Transverse colon (tissue), 4 donors: ENCODE results near the gene ERLIN1. TPM values are rescaled to one million over a fixed set of nuclear protein-coding genes. Genes with fewer than 3 reads are reported as not detected.

ENCODE experiments used
- DNase-seq: peaks from one replicate; pipeline ENCODE4 v3.0.0-alpha.2; 2019
- H3K27ac ChIP-seq, 4 donors: fragments of 200-600 bp; sonication (generic); 2 replicates each; pipeline ENCODE4 v1.5.1; 2016 to 2018; ENCODE audit warnings: inconsistent platforms in 4 of 4
- H3K27me3 ChIP-seq: fragments of 200-600 bp; sonication (generic); 2 replicates; pipeline ENCODE4 v1.5.1; 2017; ENCODE audit warnings: inconsistent platforms
- H3K36me3 ChIP-seq, 4 donors: fragments of 200-600 bp; sonication (generic); 2 replicates each; pipeline ENCODE4 v1.5.1; 2017 to 2019; ENCODE audit warnings: inconsistent platforms in 4 of 4
- H3K4me1 ChIP-seq, 4 donors: fragments of 200-600 bp; sonication (generic); 2 replicates each; pipeline ENCODE4 v1.5.1; 2017 to 2020; ENCODE audit warnings: inconsistent platforms in 4 of 4
- H3K4me3 ChIP-seq, 4 donors: fragments of 200-600 bp; sonication (generic); 1 replicate in 1 of 4; 2 replicates in 3 of 4; pipeline versions ENCODE4 v1.5.1 to v1.6.1; 2017 to 2019; ENCODE audit warnings: inconsistent platforms in 4 of 4
- H3K9me3 ChIP-seq, 2 donors: fragments of 200-600 bp; sonication (generic); 2 replicates each; pipeline ENCODE4 v1.5.1; 2017 to 2019; ENCODE audit warnings: inconsistent platforms in 2 of 2
- CTCF ChIP-seq, 5 experiments: fragments of 200-600 bp in 3 of 5; fragments of 450-650 bp in 2 of 5; sonication (generic) in 3 of 5; IDR thresholded peaks; 1 replicate in 2 of 5; 2 replicates in 3 of 5; pipeline ENCODE4 v1.5.1; 2016 to 2017; ENCODE audit warnings: antibody characterized with exemption in 5 of 5, inconsistent platforms in 3 of 5, mild to moderate bottlenecking in 2 of 5, moderate library complexity in 1 of 5
- EP300 ChIP-seq: sonication (generic); formaldehyde crosslinking; IDR thresholded peaks from one replicate; pipeline ENCODE4 v1.6.1; 2017; ENCODE audit warnings: antibody characterized with exemption, low read depth
- POLR2A ChIP-seq: fragments of 450-650 bp; IDR thresholded peaks from one replicate; pipeline ENCODE4 v1.6.1; 2016; ENCODE audit warnings: antibody characterized with exemption, mild to moderate bottlenecking, moderate library complexity
- POLR2AphosphoS5 ChIP-seq, 3 donors: sonication (generic); formaldehyde crosslinking; IDR thresholded peaks; one replicate each; pipeline ENCODE4 v1.6.1; 2016; ENCODE audit warnings: antibody characterized with exemption in 3 of 3
- WGBS, 2 donors: methylation state at CpG; one replicate each; pipeline ENCODE4 v1.1.5; 2018; ENCODE audit warnings: low coverage in 1 of 2; 5-methylcytosine and 5-hydroxymethylcytosine counted together
- in situ Hi-C, 4 donors: fragments of 200-750 bp; cut with MboI; loops; one replicate each; pipeline versions ENCODE4 v1.15.0 to v1.15.1; 2017; ENCODE audit warnings: low sequenced_read_pairs in 3 of 4, low pct_ligation_motif_present in 1 of 4, low pct_unique_long_range_greater_than_20kb in 1 of 4
- intact Hi-C: fragments of 100-400 bp; cut with DNase I; formaldehyde crosslinking; loops from one replicate; pipeline ENCODE4 v1.15.1; 2023; ENCODE audit warnings: low total_unique reads
- total RNA-seq, 4 donors: library from RNA; depleted of rRNA; stranded (reverse); fragments of >200 nt; gene quantifications; one replicate each; pipeline ENCODE4 v1.1.0, GENCODE V29; 2016

ERLIN1 gene
- total RNA-seq, 4 donors from 2014 or later: 21.7 to 41.0 (median 39.6) TPM

- no peaks in the 10 kb centered on the region for H3K27me3 ChIP-seq
- H3K9me3 ChIP-seq: no peaks in the 10 kb centered on the region
- H3K4me3 ChIP-seq: no peak overlapping the region
- TF ChIP-seq CTCF (IDR thresholded peaks at IDR 0.05): no peak
- TF ChIP-seq POLR2A: no peak
- TF ChIP-seq POLR2AphosphoS5 (IDR thresholded peaks at IDR 0.05): no peak
- no peak for TF ChIP-seq EP300
- intact Hi-C loops (loop anchor here (5.0 kb wide), 1 partner anchor 1833 kb away; no protein-coding TSS in a partner anchor), in situ Hi-C loops (no loop called here)
- H3K4me1 ChIP-seq: no peaks in the 10 kb centered on the region
- H3K27ac ChIP-seq: no peak overlapping the region
- no peaks in the 10 kb centered on the region for H3K36me3 ChIP-seq
- DNase-seq: no peak
- WGBS, 2 donors: 82 to 94% methylated on average over 3 to 4 of the region's 4 CpGs
Observed at GRCh38 chr10:100124097-100124496, 61.7 kb downstream of the ERLIN1 start.

GRCh38 chr10:100122780-100123179 lies 63.0 kb downstream of the ERLIN1 start:
- Histone ChIP-seq H3K27ac (no peak overlapping the region), H3K27me3 (no peaks in the 10 kb centered on the region), H3K4me1 (no peaks in the 10 kb centered on the region), H3K36me3 (no peaks in the 10 kb centered on the region), H3K4me3 (no peak overlapping the region), H3K9me3 (no peaks in the 10 kb centered on the region)
- in situ Hi-C loops: no loop called here
- intact Hi-C loops: loop anchor here (5.0 kb wide), 1 partner anchor 1835 kb away; no protein-coding TSS in a partner anchor
- TF ChIP-seq EP300 (no peak), CTCF (IDR thresholded peaks at IDR 0.05) (no peak), POLR2AphosphoS5 (IDR thresholded peaks at IDR 0.05) (no peak), POLR2A (no peak)
- DNase-seq: no peak

GRCh38 chr10:100120550-100120949 lies 65.3 kb downstream of the ERLIN1 start:
- Histone ChIP-seq H3K27me3 (peaks cover 11% of the 10 kb centered on the region), H3K4me1 (no peaks in the 10 kb centered on the region), H3K36me3 (no peaks in the 10 kb centered on the region), H3K27ac (no peak overlapping the region), H3K4me3 (no peak overlapping the region), H3K9me3 (no peaks in the 10 kb centered on the region)
- TF ChIP-seq POLR2AphosphoS5 (IDR thresholded peaks at IDR 0.05) (no peak), CTCF (IDR thresholded peaks at IDR 0.05) (no peak), EP300 (no peak)
- WGBS, 2 donors: 86% methylated on average over 2 of the region's 2 CpGs; no CpG with 5 or more reads in 1 of the 2 donors
- DNase-seq: no peak
- intact Hi-C loops: loop anchor here (5.0 kb wide), 1 partner anchor 1837 kb away; no protein-coding TSS in a partner anchor
- in situ Hi-C loops: no loop called here

GRCh38 chr10:100119726-100120125 lies 66.1 kb downstream of the ERLIN1 start:
- in situ Hi-C loops: no loop called here

More at GRCh38 chr10:100119726-100120125, 66.1 kb downstream of the ERLIN1 start:
- H3K9me3 ChIP-seq: no peaks in the 10 kb centered on the region
- no peak for TF ChIP-seq CTCF (IDR thresholded peaks at IDR 0.05)
- no peak for TF ChIP-seq POLR2AphosphoS5 (IDR thresholded peaks at IDR 0.05)
- no peak for TF ChIP-seq POLR2A
- no peak for TF ChIP-seq EP300
- no peak overlapping the region for H3K4me3 ChIP-seq
- intact Hi-C loops: loop anchor here (5.0 kb wide), 1 partner anchor 1838 kb away; no protein-coding TSS in a partner anchor
- WGBS, 2 donors: 89 to 91% methylated on average over 2 to 4 of the region's 4 CpGs
- peaks cover 20% of the 10 kb centered on the region for H3K27me3 ChIP-seq
- no peaks in the 10 kb centered on the region for H3K36me3 ChIP-seq
- H3K27ac ChIP-seq: no peak overlapping the region
- no peak for DNase-seq
- H3K4me1 ChIP-seq: peaks cover 0 to 3% (median 0%) of the 10 kb centered on the region in 4 donors
